Body of pancreas (tissue), 4 donors: Measurements from ENCODE around the gene DLST.

Source experiments
- CTCF ChIP-seq, 7 experiments: fragments of 450-650 bp in 4 of 7; fragments of 200-600 bp in 3 of 7; sonication (generic) in 3 of 7; IDR thresholded peaks; one replicate each; pipeline ENCODE4 v1.5.1; 2016 to 2019; ENCODE audit warnings: antibody characterized with exemption in 7 of 7
- POLR2A ChIP-seq, 3 donors: fragments of 450-650 bp; IDR thresholded peaks; one replicate each; pipeline ENCODE4 v1.6.1; 2016; ENCODE audit warnings: antibody characterized with exemption in 3 of 3, mild to moderate bottlenecking in 2 of 3

- TF ChIP-seq CTCF (IDR thresholded peaks at IDR 0.05): no peak
- TF ChIP-seq POLR2A (IDR thresholded peaks at IDR 0.05): no peak
Observed at GRCh38 chr14:74942181-74942580, 60.5 kb downstream of the DLST start.
